Trophoblast cell (in vitro differentiated cells and primary cell): ENCODE data around the gene NDST1.
A peak's percentile ranks its signal among the peaks of the same experiment; 100 is the strongest.

ENCODE experiments used
- DNase-seq, 2 donors: peaks; one replicate each; pipeline ENCODE4 v3.0.0-alpha.2; 2016
- H2AFZ ChIP-seq: 2 replicates; pipeline ENCODE4 v1.6.1; 2013; ENCODE audit warnings: low read length, moderate library complexity, mild to moderate bottlenecking; ENCODE audit not compliant: insufficient read depth, poor library complexity
- H2AK5ac ChIP-seq: 2 replicates; pipeline ENCODE4 v1.6.1; 2013; ENCODE audit warnings: mild to moderate bottlenecking, low read length
- H2BK120ac ChIP-seq: 2 replicates; pipeline ENCODE4 v1.6.1; 2013; ENCODE audit warnings: low read length, mild to moderate bottlenecking, moderate library complexity; ENCODE audit not compliant: insufficient read depth, poor library complexity
- H2BK12ac ChIP-seq: 2 replicates; pipeline ENCODE4 v1.6.1; 2013; ENCODE audit warnings: mild to moderate bottlenecking, low read length, moderate library complexity
- H2BK5ac ChIP-seq: 2 replicates; pipeline ENCODE4 v1.6.1; 2013; ENCODE audit warnings: low read length, low read depth, moderate library complexity, mild to moderate bottlenecking; ENCODE audit not compliant: poor library complexity
- H3K14ac ChIP-seq: 2 replicates; pipeline ENCODE4 v1.6.1; 2013; ENCODE audit warnings: mild to moderate bottlenecking, low read length
- H3K18ac ChIP-seq: 2 replicates; pipeline ENCODE4 v1.6.1; 2013; ENCODE audit warnings: mild to moderate bottlenecking, low read length
- H3K23ac ChIP-seq: 2 replicates; pipeline ENCODE4 v1.6.1; 2013; ENCODE audit warnings: low read length
- H3K27ac ChIP-seq: 2 replicates; pipeline ENCODE4 v1.5.1; 2013; ENCODE audit warnings: low read depth, mild to moderate bottlenecking, inconsistent platforms, low read length, moderate library complexity
- H3K27me3 ChIP-seq: 2 replicates; pipeline ENCODE4 v1.6.1; 2013; ENCODE audit warnings: inconsistent platforms, mild to moderate bottlenecking, low read length, moderate library complexity; ENCODE audit not compliant: insufficient read depth
- H3K36me3 ChIP-seq, 2 experiments: 1 replicate in 1 of 2; 2 replicates in 1 of 2; pipeline ENCODE4 v1.6.1; 2013; ENCODE audit warnings: low read length in 2 of 2, mild to moderate bottlenecking in 2 of 2, moderate library complexity in 1 of 2; ENCODE audit not compliant: insufficient read depth in 2 of 2, control insufficient read depth in 1 of 2
- H3K4ac ChIP-seq: 2 replicates; pipeline ENCODE4 v1.6.1; 2013; ENCODE audit warnings: low read depth, mild to moderate bottlenecking, low read length, moderate library complexity
- H3K4me1 ChIP-seq, 2 experiments: 1 replicate in 1 of 2; 2 replicates in 1 of 2; pipeline ENCODE4 v1.6.1; 2013; ENCODE audit warnings: low read length in 2 of 2, mild to moderate bottlenecking in 2 of 2, moderate library complexity in 1 of 2; ENCODE audit not compliant: insufficient read depth in 2 of 2, control insufficient read depth in 1 of 2
- H3K4me2 ChIP-seq: 2 replicates; pipeline ENCODE4 v1.6.1; 2013; ENCODE audit warnings: inconsistent platforms, mild to moderate bottlenecking, low read length, moderate library complexity
- H3K4me3 ChIP-seq: 2 replicates; pipeline ENCODE4 v1.5.1; 2013; ENCODE audit warnings: mild to moderate bottlenecking, low read depth, low read length, inconsistent platforms
- H3K79me1 ChIP-seq: one replicate; pipeline ENCODE4 v1.6.1; 2013; ENCODE audit warnings: low read length
- H3K79me2 ChIP-seq: 2 replicates; pipeline ENCODE4 v1.6.1; 2013; ENCODE audit warnings: low read length, mild to moderate bottlenecking; ENCODE audit not compliant: control insufficient read depth, insufficient read depth, poor library complexity
- H3K9ac ChIP-seq: 2 replicates; pipeline ENCODE4 v1.6.1; 2013; ENCODE audit warnings: mild to moderate bottlenecking, low read length
- H3K9me3 ChIP-seq: 2 replicates; pipeline ENCODE4 v1.6.1; 2013; ENCODE audit warnings: low read depth, mild to moderate bottlenecking, control low read depth, inconsistent platforms, low read length; ENCODE audit not compliant: insufficient read depth
- H4K12ac ChIP-seq: 2 replicates; pipeline ENCODE4 v1.6.1; 2013; ENCODE audit warnings: low read depth, mild to moderate bottlenecking, low read length, moderate library complexity
- H4K8ac ChIP-seq: 2 replicates; pipeline ENCODE4 v1.6.1; 2013; ENCODE audit warnings: low read depth, mild to moderate bottlenecking, low read length, moderate library complexity
- H4K91ac ChIP-seq: one replicate; pipeline ENCODE4 v1.6.1; 2013; ENCODE audit warnings: low read depth, mild to moderate bottlenecking, low read length, moderate library complexity
- WGBS: extraction: QIAGEN DNeasy Blood & Tissue Kit; methylation state at CpG from one replicate; pipeline ENCODE4 v1.1.7; 2013; ENCODE audit warnings: missing lambda C conversion rate; ENCODE audit not compliant: insufficient read length, insufficient coverage; ENCODE audit errors: extremely low coverage; 5-methylcytosine and 5-hydroxymethylcytosine counted together

NDST1 gene

GRCh38 chr5:150573867-150574817, 66.2 kb downstream of the NDST1 start:
- no peak overlapping the region for H4K8ac ChIP-seq
- H3K18ac ChIP-seq = peak overlapping the region; percentile 25
- H3K4ac ChIP-seq = no peak overlapping the region
- peaks cover 4 to 5% of the 10 kb centered on the region in 2 experiments for H3K4me1 ChIP-seq
- peak overlapping the region; percentile 59 for H4K91ac ChIP-seq
- no peak overlapping the region for H3K27ac ChIP-seq
- no peak overlapping the region for H3K23ac ChIP-seq
- H2AK5ac ChIP-seq = peak overlapping the region; percentile 81
- H2BK5ac ChIP-seq = peak overlapping the region; percentile 45
- H3K4me2 ChIP-seq = no peak overlapping the region
- DNase-seq = no peak
- H3K27me3 ChIP-seq = no peaks in the 10 kb centered on the region
- no CpG with 5 or more reads among the region's 18 CpGs for WGBS
- H3K36me3 ChIP-seq = no peaks in the 10 kb centered on the region
- H3K9ac ChIP-seq = no peak overlapping the region
- peak overlapping the region; percentile 61 for H2BK120ac ChIP-seq
- peaks cover 4% of the 10 kb centered on the region for H3K79me2 ChIP-seq
- H3K14ac ChIP-seq = peak overlapping the region; percentile 22
- peaks cover 2% of the 10 kb centered on the region for H3K9me3 ChIP-seq
- H3K79me1 ChIP-seq = peaks cover 30% of the 10 kb centered on the region
- no peak overlapping the region for H3K4me3 ChIP-seq
- no peak overlapping the region for H4K12ac ChIP-seq
- peak overlapping the region; percentile 72 for H2BK12ac ChIP-seq
- H2AFZ ChIP-seq = no peak overlapping the region

GRCh38 chr5:150574818-150575547, 67.1 kb downstream of the NDST1 start:
- peak overlapping the region; percentile 1 for H4K12ac ChIP-seq
- H2BK12ac ChIP-seq = peak overlapping the region; percentile 89
- no CpG with 5 or more reads among the region's 15 CpGs for WGBS
- DNase-seq = no peak
- H3K4me3 ChIP-seq = no peak overlapping the region
- H3K9me3 ChIP-seq = peaks cover 6% of the 10 kb centered on the region
- no peak overlapping the region for H2AFZ ChIP-seq
- H3K18ac ChIP-seq = peak overlapping the region; percentile 57
- H3K36me3 ChIP-seq = no peaks in the 10 kb centered on the region
- H4K8ac ChIP-seq = peak overlapping the region; percentile 62
- H3K4ac ChIP-seq = peak overlapping the region; percentile 17
- peak overlapping the region; percentile 77 for H2BK120ac ChIP-seq
- peaks cover 4% of the 10 kb centered on the region for H3K79me2 ChIP-seq
- H2AK5ac ChIP-seq = peak overlapping the region; percentile 6
- peak overlapping the region; percentile 69 for H3K14ac ChIP-seq
- H3K23ac ChIP-seq = no peak overlapping the region
- H4K91ac ChIP-seq = peak overlapping the region; percentile 59
- H3K4me1 ChIP-seq = peaks cover 3 to 4% of the 10 kb centered on the region in 2 experiments
- H3K27me3 ChIP-seq = no peaks in the 10 kb centered on the region
- no peak overlapping the region for H3K9ac ChIP-seq
- H3K27ac ChIP-seq = no peak overlapping the region
- H2BK5ac ChIP-seq = no peak overlapping the region
- H3K4me2 ChIP-seq = no peak overlapping the region
- H3K79me1 ChIP-seq = peaks cover 27% of the 10 kb centered on the region

DNA sequence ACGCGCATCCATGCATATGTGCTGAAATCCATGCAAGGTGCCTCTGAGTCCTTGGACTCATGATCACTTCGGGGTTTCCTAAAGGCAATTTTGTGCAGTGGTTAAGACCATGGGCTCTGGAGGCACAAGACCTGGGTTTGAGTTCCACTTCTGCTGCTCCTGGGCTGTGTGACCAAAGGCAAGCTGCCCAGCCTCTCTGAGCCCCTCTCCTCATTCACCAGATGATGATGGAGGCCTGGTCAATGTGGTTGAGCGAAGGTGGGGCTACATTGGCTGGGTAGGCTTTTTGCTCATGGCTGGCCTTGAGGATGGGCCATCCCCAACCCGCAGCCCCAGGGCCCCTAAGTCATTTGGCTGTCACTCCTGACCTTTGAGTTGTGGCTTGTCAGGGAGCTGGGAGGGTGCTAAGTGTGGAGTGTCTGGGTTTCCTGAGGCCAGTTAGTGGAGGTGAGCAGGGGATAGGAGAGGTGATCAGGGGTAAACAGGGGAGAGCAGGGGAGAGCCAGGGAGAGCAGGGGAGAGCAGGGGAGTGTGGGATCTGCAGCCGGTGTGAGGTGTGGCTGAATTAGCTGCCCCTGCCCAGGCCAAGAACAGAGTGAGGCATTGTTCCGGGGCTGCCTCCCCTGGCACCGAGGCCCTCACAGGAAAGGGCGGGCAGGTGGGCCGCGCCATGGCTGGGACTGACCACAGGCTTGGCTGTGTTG, 68.0 kb downstream of the NDST1 start:
- H2BK12ac ChIP-seq = peak overlapping the region; percentile 74
- H3K79me2 ChIP-seq = peaks cover 2% of the 10 kb centered on the region
- H4K91ac ChIP-seq = peak overlapping the region; percentile 59
- no peak overlapping the region for H3K9ac ChIP-seq
- H2AFZ ChIP-seq = no peak overlapping the region
- peak overlapping the region; percentile 57 for H2BK5ac ChIP-seq
- peak overlapping the region; percentile 73 for H3K18ac ChIP-seq
- no peak overlapping the region for H3K4me3 ChIP-seq
- peaks cover 6% of the 10 kb centered on the region for H3K9me3 ChIP-seq
- H4K12ac ChIP-seq = no peak overlapping the region
- no peaks in the 10 kb centered on the region for H3K36me3 ChIP-seq
- peaks cover 3 to 4% of the 10 kb centered on the region in 2 experiments for H3K4me1 ChIP-seq
- no peaks in the 10 kb centered on the region for H3K27me3 ChIP-seq
- peak overlapping the region; percentile 78 for H2BK120ac ChIP-seq
- H4K8ac ChIP-seq = no peak overlapping the region
- H3K4me2 ChIP-seq = no peak overlapping the region
- no peak overlapping the region for H3K23ac ChIP-seq
- peak overlapping the region; percentile 88 for H2AK5ac ChIP-seq
- peak overlapping the region; percentile 49 for H3K14ac ChIP-seq
- H3K79me1 ChIP-seq = peaks cover 25% of the 10 kb centered on the region
- H3K4ac ChIP-seq = no peak overlapping the region
- WGBS = no CpG with 5 or more reads among the region's 11 CpGs
- DNase-seq = no peak
- H3K27ac ChIP-seq = no peak overlapping the region

DNA sequence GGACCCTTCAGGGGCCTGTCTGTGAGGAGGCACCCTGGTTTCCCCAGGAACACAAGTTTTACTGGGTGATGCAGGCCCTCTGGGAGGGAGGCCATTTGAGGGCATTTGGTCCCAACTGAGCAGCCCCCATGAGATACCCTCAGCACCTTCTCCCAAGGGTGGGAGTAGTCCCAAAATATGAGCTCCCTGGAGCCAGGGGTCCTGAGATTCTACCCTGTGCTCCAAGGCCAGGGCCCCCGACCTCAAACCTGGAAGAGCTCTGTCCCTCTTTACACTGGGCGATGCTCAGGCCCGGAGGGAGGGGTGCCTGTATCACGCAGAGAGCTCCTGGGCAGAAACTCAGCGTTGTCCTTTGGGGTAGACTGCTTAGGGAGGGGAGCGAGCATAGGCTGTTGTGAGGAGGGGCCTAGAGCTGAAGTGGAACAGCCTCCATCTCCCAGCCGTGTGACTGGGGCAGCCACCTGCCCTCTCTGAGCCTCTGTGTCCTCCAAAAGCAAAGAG, 68.6 kb downstream of the NDST1 start:
- Histone ChIP-seq H2BK120ac (peak overlapping the region; percentile 78), H3K36me3 (no peaks in the 10 kb centered on the region), H3K14ac (peak overlapping the region; percentile 49), H2AFZ (no peak overlapping the region), H2AK5ac (peak overlapping the region; percentile 88), H3K9ac (no peak overlapping the region), H2BK5ac (peak overlapping the region; percentile 57), H3K4me2 (no peak overlapping the region), H4K12ac (no peak overlapping the region), H2BK12ac (peak overlapping the region; percentile 66), H3K27me3 (no peaks in the 10 kb centered on the region), H3K23ac (no peak overlapping the region), H3K9me3 (peaks cover 6% of the 10 kb centered on the region), H4K8ac (no peak overlapping the region), H3K79me2 (peaks cover 2% of the 10 kb centered on the region), H4K91ac (peak overlapping the region; percentile 59), H3K4me1 (peaks cover 3 to 4% of the 10 kb centered on the region in 2 experiments), H3K4me3 (no peak overlapping the region), H3K79me1 (peaks cover 23% of the 10 kb centered on the region), H3K18ac (peak overlapping the region; percentile 73), H3K4ac (no peak overlapping the region), H3K27ac (no peak overlapping the region)
- DNase-seq = no peak
- no CpG with 5 or more reads among the region's 7 CpGs for WGBS
